GM19043 (cell line): Measurements from ENCODE around the gene PEX11B.

Experiments
- ATAC-seq: cut with Tn5 transposase; IDR thresholded peaks from one replicate; pipeline ENCODE4 v1.9.1; 2021; ENCODE audit warnings: low read depth; ENCODE audit not compliant: unreplicated experiment

Gene PEX11B

GRCh38 chr1:145878724-145879123 is 39.8 kb downstream of the PEX11B start:
- ATAC-seq = no peak

- ATAC-seq = no peak
Measured at GRCh38 chr1:145877923-145878486, 40.5 kb downstream of the PEX11B start.

- no peak for ATAC-seq
Measured at GRCh38 chr1:145874646-145875045, 43.9 kb downstream of the PEX11B start.

DNA sequence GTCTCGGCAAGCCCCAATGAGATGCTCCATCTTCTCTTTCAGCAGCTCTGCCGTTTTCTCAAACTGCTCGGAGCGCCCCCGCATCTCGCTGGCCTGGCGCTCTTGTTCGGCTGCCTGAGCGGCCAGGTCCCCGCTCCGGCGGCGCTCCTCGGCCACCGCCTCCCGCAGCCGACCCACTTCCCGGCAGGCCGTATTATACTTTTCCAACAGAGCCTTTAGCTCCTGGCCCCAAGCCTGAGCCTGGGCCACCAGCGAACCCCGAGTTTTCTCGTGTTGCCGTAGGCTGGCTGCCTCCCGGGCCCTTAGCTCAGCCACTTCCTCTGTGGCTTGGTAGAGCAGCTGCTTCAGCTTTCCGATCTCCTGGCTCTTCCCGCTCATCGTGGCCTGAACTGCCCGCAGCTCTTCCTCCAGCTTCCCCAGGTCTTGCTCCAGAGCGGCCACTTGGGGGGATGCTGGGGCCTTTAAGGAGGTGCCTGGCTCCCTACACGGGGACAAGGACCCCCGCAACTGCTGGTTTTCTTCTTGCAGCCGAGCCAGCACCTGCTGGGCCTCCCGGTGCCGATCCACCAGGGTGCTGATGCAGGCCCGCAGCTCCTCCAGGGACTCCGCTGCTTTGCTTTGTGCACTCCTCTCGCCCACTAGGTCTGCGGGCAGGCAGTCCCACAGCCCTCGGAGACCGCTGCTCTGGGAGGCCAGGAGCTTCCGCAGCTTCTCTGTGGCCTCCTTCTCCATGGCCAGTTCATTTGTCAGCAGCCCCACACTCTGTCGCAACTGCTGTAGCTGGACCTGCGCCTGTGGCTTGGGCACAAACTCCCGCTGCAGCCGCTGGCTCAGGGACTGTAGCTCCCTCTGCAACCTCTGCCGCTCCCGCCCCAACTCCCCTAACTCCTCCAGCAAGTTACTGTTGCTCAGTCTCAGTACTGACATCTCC is 46.3 kb downstream of the PEX11B start:
- no peak for ATAC-seq

GRCh38 chr1:145868232-145868631 is 50.3 kb downstream of the PEX11B start:
- no peak for ATAC-seq

DNA sequence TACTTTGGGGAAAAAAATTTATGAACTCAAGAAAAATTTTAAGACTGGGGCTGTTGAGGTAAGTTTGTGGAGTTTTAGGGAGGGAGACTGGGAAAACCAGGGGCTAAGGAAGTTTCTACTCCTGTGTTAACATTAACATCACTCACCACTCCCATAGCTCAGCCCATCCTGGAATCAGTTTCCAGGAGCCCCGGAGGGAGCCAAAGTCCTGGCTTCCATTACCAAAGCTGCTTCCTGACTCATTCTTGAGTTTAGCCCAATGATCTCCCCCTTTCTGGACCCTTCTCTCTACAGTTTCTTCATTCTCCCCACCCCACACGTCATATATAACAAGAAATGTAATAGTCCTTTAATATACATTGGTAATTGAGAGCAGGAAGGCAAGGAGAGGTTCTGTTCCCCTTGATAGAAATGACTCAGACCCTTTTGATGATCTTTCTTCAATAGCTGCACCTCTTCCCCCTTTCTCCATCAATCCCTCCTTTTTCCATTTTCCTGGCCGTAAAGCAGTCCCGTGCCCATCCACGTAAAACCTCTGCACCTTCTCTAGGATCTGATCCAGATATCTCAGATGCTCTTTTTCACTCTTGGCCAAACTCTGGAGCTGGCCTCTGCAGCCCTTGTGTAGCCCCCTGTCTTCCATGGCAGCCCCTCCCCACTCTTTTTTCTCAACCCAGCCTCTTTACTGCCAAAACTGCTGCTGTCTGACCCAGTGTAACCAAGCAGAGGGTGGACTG is 55.1 kb downstream of the PEX11B start:
- ATAC-seq = no peak
